HG02852 (cell line): ENCODE data around the gene NLN.
"Not testable (repeated sequence)": the region's sequence is repeated elsewhere in the genome, so short reads cannot be mapped to it uniquely, and the experiment has no call there.

Experiments
- ATAC-seq: cut with Tn5 transposase; IDR thresholded peaks from one replicate; pipeline ENCODE4 v1.9.1; 2021; ENCODE audit warnings: mild to moderate bottlenecking, moderate library complexity; ENCODE audit not compliant: unreplicated experiment

Gene NLN

DNA sequence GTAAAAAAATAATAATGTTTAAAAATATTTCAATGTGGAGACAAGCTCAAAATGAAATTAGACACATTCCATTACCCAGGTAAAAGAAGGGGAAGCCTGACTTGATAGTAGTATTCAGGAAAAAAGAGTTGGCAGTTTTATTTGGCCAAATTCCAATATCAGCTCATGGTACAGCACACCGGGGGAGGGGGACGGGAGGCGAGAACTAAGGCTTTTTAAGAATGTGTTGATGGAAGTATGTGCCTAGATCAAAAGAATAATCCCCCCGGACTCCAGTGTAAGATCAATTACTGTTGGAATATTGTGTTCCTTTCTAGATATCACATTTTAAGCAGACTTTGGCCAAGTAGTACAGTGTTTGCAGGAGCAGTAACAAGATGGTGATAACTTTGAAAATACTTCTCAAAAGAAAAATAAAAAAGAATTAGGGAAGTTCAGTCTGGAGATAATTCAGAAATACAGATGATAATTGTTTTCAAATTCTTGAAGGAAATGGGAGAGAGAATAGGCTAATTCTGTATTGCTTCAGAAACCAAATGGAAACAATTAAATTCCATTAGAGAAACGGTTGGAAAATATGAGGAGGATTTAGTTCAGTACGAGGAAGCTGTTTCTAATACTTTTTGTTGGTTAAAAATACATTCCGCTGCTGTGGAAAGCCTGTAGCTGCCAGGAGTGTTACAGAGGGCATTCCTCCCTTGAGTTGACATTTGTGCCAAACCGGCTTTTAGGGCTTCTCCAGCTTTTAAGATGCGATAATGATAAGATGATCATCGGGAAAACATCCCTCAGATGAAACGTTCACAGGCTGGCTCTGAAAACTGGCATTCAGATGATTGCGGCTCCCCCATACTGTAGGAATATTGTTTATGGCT, 106.3 kb downstream of the NLN start:
- ATAC-seq: no peak

DNA sequence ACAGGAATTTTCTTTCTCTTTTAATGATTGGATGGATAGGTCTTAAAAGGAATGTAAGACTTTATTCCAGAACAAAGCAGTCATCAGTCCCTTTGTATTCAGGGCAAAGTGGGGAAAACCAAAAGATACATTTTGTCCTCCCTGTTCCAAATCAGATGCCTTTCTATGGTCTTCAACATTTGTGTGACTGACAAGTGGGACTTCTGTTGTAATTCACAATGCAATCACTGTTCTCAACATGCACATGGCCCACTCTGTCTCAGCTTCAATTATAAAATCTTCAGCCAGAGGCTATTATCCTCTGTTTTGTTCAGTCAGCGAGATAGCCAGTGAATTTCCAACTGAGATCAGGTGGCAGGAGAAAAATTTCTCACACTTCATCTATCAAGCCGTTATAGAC, 108.9 kb downstream of the NLN start:
- no peak for ATAC-seq

DNA sequence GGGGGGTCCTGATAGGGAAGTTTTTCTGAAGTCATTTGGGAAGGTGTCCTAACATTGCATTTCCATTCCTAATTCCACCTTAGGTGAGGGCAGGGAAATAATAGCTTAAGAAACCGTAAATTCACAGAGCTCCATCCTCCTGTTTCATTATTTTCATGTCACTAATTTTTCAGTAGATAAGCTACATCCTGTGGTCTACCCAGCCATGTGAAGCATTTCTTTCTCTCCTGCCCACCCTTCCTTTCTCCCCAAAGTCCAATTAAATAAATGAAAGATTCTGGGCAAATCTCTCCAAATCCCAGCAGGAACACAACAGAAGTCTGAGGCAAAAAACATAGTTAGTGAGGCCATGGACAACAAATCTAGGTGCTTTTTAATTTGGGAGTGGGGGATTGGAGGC, 109.3 kb downstream of the NLN start:
- no peak for ATAC-seq

DNA sequence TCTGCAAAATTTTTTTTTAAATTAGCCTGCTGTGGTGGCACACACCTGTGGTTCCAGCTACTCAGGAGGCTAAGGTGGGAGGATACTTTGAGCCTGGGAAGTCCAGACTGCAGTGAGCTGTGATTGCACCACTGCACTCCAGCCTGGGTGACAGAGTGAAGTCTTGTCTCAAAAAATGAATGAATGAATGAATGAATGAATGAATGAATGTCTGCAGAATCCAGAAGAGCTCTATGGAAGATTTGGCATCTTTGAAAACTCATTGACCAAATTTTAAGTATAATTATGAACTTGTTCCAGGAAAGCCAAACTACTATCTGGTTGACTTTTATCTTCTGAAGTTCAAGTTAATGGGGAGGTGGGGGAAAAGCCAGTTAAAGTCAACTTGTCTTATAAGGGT, 110.1 kb downstream of the NLN start:
- no peak for ATAC-seq

DNA sequence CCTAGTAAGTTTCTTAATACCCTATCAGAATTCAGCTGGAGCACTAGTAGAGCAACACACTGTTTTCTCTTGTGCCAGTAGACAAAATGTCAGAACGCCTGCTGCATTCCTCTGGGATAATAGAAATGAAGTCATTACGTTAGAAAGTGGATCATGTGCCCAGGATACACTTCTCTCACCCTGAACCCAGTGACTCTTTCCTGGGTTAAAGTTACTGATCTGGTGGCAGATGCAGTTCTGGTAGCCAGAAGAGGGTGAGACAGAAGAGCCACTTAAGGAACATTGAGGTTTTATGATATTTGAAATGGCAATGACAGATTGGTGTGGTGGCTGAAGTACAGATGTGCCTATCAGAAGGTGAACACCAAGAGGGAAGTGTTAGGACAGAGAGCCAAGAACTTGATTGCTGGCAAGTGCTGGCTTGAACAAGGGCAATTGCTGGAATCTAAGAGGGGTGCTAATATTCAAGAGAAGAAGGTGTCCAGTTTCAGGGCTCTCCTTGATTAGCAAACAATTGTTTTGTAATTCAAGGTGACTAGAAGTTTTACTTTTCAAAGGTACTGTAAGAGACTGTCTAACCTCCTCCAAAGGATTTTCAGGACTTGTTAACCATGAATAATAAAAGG, 110.7 kb downstream of the NLN start:
- ATAC-seq: no peak

DNA sequence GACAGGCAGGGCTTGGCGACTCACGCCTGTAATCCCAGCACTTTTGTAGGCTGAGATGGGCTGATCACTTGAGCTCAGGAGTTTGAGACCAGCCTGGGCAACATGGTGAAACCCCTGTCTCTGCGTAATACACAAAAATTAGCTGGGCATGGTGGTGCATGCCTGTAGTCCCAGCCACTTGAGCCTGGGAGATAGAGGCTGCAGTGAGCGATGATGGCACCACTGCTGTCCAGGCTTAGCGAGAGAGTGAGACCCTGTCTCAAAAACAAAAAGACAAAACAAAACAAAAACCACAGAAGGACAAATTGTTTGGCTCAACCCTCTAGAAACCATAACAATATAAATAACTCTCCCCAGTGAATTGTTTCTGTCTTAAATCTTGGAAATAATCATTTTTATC, 111.8 kb downstream of the NLN start:
- ATAC-seq: no peak

DNA sequence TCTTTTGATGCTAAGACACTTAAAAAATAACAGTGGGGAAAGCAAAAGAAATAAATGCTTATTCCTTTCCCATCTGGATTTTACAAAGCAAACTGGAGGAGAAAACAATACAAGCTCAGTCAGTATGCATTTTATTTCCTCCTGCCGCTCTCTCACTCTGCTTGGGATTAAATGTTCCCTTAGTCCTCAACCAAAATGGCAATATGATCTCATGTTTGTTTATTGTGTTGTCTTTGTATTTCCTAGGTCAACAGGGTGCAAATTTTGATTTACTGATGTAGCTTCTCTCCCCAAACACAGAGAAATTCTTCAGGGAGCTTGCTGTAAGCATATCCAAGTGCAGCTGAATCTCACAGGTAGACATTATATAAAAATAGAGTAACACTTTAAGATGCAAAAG, 112.3 kb downstream of the NLN start:
- ATAC-seq: no peak

DNA sequence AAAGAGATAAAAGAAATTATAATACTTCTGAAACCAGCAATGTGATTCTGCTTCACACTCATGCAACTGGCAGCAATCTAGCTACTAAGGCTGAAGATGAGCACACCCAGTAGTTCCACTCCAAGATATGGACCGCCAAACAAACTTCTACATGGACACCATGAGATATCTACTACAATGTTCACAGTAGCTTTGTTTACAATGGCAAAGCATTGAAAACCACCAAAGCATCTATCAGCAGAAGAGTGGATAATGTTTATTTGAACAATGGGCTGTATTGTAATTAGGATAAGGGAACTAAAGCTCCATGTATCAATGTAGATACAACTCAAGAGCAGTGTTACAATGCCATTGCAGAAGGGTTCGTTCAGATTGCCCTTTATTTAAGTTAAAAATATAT, 113.2 kb downstream of the NLN start:
- no peak for ATAC-seq

DNA sequence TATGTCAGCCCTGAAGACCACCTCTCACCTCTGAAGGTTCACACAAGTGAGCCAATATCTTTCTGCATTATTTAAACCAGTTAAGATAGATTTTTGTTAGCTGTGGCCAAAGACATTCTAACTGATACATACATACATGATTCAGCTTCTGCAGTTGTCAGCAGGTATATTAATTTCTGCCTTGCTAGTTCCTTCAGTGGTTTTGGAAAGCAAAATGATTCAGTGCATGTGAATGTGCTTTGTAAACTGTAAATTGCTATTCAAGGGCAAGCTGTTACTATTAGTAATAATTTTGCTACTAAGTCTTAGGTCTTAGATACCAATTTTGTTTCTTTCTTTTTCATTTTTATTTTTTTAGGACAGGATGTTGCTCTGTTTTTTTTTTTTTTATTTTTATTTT, 115.1 kb downstream of the NLN start:
- ATAC-seq: no peak

DNA sequence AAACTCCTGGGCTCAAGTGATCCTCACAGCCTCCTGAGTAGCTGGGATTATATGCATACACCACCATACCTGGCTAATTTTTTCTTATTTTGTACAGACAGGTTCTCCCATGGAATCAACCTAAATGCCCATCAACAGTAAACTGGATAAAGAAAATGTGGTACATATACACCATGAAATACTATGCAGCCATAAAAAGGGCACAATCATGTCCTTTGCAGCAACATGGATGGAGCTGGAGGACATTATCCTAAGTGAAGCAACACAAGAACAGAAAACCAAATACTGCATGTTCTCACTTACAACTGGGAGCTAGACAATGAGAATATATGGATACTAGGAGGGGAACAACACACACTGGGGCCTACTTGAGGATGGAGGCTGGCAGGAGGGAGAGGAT, 117.2 kb downstream of the NLN start:
- not testable (repeated sequence) for ATAC-seq

DNA sequence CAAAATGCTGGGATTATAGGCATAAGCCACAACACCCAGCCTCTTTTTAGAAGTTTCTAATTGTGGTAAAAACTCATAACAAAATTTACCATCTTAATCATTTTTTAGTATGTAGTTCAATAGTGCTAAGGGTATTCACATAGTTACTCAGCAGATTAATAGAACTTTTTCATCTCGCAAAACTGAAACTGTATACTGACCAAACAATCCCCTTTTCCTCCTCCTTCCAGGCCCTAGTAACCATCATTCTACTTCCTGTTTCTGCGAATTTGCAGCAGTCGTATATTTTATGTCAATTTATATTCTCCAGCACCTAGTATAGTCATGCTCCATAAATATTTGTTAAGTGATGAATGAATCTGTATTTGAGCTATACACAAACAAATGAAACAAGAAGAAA, 118.1 kb downstream of the NLN start:
- ATAC-seq: no peak

DNA sequence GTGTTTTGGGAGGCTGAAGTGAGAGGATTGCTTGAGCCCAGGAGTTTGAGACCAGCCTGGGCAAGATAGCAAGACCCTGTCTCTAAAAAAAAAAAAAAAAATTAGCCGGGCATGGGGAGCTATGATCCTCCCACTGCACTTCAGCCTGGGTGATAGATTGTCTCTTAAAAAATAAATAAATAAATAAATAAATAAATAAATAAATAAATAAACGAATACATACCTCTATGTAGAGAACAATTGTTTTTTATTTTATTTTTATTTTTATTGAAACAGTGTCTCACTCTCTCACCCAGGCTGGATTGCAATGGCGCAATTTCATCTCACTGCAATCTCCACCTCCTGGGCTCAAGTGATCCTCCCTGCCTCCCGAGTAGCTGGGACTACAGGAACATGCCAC, 122.8 kb downstream of the NLN start:
- ATAC-seq: not testable (repeated sequence)

DNA sequence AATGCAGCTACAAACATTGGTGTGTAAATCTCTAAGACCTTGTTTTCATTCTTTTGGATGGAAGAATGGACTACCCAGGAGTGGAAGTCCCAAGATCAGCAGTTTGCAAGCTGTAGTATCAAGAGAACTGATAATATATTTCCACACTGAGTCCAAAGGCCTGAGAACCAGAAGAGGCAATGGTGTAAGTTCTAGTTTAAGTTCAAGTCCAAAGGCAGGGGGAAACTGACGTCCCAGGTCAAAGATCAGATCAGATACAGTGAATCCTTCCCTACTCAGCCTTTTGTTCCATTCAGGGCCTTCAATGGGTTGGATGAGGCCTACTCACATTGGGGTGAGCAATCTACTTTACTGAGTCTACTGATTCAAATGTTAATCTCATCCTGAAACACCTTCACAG, 124.1 kb downstream of the NLN start:
- no peak for ATAC-seq

DNA sequence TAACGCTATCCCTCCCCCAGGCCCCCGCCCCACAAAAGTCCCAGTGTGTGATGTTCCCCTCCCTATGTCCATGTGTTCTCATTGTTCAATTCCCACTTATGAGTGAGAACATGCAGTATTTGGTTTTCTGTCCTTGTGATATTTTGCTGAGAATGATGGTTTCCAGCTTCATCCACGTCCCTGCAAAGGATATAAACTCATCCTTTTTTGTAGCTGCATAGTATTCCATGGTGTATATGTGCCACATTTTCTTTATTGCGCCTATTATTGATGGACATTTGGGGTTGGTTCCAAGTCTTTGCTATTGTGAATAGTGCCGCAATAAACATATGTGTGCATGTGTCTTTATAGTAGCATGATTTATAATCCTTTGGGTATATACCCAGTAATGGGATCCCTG, 125.0 kb downstream of the NLN start:
- not testable (repeated sequence) for ATAC-seq

DNA sequence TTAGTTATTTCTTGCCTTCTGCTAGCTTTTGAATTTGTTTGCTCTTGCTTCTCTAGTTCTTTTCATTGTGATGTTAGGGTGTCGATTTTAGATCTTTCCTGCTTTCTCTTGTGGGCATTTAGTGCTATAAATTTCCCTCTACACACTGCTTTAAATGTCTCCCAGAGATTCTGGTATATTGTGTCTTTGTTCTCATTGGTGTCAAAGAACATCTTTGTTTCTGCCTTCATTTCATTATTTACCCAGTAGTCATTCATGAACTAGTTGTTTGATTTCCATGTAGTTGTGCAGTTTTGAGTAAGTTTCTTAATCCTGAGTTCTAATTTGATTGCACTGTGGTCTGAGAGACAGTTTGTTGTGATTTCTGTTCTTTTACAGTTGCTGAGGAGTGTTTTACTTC, 127.9 kb downstream of the NLN start:
- ATAC-seq: not testable (repeated sequence)

DNA sequence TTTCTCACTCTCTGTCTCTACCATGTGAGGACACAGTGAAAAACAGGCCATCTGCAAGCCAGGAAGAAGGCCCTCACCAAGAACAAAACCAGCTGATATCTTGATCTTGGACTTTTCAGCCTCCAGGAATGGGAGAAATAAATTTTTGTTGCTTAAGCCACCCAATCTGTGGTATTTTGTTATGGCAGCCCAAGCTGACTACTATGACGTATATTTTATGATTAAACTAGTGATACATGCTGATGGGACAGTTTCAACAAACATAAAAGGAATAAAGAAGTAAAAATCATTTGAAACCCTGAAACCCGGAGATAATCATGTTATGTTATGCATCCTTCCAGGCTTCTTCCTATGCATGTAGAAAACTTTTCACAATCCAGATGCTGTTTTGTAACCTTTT, 132.9 kb downstream of the NLN start:
- ATAC-seq: no peak

DNA sequence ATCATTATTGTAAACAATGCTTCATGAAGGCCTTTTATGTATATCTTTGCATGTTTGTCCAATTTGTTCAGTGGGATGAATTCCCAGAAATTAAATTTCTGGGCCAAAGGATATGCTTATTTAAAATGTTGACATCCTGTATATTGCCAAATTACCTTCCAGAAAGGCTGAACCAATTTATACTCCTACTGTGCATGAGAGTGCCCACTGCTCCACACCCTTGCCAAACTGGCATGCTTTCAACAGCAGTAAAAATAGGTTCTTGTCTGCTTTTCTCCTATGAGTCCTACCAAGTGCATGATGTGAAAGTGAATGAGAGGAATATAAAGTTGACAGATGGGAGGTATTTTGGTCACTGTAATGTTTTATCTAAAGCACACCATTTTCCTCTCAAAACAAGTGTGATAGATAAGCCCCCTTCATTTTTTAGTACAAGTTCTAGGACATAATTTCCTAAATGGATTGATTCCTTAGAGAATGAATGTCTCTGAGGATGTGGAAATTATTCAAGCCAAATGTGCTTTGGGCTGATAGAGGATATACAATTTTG, 133.8 kb downstream of the NLN start:
- no peak for ATAC-seq

DNA sequence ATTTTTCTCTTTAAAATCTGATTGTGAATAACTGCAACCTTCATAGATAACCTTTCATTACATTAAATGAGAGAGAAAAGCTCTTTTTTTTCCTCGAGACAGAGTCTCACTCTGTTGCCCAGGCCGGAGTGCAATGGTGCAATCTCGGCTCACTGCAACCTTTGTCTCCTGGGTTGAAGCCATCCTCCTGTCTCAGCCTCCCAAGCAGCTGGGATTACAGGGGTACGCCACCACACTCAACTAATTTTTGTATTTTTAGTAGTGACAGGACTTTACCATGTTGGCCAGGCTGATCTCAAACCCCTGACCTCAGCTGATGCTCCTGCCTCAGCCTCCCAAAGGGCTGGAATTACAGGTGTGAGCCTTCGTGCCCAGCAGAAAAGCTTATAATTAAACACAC, 134.5 kb downstream of the NLN start:
- ATAC-seq: no peak

DNA sequence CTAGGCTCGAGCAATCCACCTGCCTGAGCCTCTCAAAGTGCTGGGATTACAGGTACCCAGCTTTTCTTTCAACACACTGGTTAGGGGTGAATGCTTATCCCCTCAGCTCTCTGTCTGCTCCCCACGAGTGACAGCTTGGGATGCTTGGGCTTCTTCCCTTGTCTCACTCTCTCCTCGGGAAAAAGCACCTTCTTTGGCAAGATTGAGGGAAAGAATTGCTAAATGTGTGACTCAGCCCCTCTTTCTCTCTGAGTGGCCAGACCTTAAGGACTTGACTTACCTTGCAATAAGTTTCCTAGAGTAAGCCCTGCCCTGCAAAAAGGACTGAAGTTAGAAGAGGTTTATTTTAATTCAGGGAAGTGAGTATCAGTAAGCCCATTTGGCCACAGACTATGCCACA, 136.3 kb downstream of the NLN start:
- no peak for ATAC-seq

DNA sequence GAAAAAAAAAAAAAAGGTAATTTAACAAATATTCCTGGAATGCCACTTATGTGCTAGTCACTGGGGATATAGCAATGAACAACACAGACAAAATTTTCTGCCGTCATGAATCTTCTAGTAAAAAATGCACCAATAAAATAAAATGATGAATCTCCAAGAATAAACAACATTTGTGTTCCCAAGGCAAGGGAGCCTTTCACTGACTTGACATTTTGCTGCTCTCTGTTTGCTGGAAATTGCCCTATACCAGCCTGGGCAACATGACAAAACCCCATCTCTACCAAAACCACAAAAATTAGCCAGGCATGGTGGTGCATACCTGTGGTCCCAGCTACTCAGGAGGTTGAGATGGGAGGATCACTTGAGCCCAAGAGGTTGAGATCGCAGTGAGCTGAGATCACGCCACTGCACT, 139.8 kb downstream of the NLN start:
- ATAC-seq: no peak

DNA sequence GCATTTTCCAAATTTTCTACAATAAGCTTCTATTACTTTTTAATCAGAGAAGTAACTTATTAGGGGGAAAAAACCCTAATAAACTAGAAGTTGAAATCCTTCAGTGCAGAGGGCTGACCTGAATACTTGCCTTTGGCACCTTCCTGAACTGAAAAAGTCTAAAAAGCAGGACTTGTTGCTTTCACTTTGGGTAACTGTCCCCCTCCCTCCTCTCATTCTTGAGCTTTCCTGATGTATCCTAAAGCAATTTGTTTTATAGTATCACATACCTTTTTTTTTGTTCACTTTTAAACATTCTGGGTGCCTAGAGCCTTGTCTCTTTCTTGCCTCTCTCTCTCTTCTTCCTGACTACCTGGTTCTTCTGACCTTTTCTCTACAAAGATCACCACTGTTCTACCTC, 140.4 kb downstream of the NLN start:
- no peak for ATAC-seq

DNA sequence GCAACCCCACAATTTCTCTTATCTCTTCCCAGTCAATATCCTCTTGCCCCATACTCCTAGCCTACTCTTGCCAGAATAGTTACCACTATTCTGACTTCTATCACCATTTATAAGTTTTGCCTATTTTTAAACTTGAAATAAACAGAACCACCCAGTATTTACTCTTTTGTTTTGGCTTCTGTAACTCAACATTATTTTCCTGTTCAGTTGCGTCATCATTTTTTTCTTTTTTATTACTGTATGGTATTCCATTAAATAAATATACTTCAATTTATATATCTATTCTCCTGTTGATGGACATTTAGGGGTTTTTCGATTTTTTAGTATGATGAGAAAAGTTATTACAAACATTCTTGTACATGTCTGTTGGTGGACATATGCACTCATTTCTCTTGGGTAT, 141.7 kb downstream of the NLN start:
- no peak for ATAC-seq
